Measurements from ENCODE around the gene SH2B2.
"Not testable (repeated sequence)": the region's sequence is repeated elsewhere in the genome, so short reads cannot be mapped to it uniquely, and the experiment has no call there.

Gene SH2B2

DNA sequence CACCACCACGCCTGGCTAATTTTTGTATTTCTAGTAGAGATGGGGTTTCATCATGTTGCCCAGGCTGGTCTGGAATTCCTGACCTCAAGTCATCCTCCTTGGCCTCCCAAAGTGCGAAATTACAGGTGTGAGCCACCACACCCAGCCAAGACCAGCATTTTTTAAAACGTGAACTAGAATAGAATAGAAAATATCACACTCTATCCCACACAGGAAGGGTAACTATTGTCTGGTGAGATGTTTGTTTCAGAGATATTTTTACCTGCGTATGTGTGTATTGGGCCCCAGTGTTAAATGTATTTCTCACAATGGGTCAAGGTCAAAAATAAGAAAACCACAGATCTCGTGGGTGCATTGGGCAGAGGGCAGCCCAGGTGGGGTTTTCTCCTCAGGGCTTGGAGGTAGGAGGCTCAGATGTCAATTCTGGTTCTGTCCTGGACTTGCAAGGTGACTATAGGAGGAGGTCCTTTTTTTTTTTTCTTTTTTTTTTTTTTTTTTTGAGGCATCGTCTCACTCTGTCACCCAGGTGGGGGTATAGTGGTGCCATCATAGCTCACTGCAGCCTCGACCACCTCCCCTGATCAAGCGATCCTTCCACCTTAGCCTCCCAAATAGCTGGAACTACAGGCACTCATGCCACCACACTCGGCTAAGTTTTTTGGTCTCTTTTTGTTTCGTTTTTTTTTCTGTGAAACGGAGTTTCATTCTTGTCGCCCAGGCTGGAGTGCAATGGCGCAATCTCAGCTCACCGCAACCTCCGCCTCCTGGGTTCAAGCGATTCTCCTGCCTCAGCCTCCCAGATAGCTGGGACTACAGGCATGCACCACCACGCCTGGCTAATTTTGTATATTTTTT is 19.0 kb downstream of the SH2B2 start:
- no peak for DNase-seq (ENCODE audit: low read depth, low spot score)

GRCh38 chr7:102306916-102307677 is 20.4 kb downstream of the SH2B2 start:
- no peak for DNase-seq (ENCODE audit: low read depth, low spot score)

- no peak for DNase-seq (ENCODE audit: low read depth, low spot score)
Measured at GRCh38 chr7:102310414-102310815, 23.7 kb downstream of the SH2B2 start.

GRCh38 chr7:102312317-102312716 is 25.6 kb downstream of the SH2B2 start:
- no peak for DNase-seq (ENCODE audit: low read depth, low spot score)

DNA sequence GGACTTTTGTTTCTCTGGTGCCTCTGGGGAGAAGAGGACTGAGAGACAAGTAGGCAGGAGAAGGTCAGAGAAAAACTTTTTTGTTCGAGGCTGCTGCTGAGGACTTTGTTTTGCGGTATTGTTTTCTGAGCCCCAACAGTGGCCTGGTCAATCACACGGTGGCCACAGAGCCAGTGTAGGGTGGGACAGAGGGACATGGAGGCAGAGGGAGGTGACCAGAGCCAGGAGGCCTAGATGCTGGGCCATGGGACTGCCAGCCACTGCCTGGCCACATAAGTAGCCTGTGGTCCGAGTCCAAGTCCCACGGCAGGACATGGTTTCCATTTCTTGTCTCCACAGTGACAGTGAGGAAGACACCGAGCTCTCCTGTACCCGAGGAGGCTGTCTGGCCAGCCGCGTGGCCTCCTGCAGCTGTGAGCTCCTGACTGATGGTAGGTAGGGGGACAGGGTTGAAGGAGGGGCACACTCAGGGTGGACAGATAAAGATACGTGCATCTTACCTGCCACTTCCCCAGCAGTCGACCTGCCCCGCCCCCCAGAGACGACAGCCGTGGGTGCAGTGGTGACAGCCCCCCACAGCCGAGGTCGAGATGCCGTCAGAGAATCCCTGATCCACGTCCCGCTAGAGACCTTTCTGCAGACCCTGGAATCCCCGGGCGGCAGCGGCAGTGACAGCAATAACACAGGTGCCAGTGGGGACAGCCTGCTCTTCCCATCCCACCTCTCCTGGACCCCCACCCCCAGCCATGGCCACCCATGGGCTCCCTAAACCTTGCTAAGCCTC is 27.5 kb downstream of the SH2B2 start:
- DNase-seq (ENCODE audit: low read depth, low spot score), result no peak

- DNase-seq (ENCODE audit: low read depth, low spot score), result no peak
Measured at GRCh38 chr7:102317231-102318059, 30.8 kb downstream of the SH2B2 start.

DNA sequence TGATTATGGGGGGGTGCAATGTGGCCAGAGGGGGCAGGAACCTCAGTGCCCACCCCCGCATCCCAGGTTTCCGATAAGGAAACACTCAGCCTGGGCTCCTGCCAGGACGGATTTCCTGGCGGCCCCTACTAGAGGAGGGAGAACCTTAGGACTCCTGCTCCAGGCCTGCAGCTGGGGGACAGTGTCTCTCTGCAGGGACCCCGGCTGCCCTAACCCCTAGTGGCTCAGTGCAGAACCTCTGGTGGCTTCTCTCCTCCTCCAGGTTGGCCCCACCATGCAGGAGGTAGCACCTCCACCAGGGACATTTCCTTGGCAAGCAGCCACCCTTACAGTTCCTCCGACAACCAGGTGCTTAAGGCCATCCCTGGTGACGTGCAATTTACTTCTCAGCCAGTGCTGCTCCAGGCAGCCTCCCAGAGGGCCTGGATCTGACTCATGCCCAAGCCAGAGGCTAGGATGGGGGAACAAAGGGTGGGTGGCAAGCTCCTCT is 31.9 kb downstream of the SH2B2 start:
- no peak for DNase-seq (ENCODE audit: low read depth, low spot score)

- DNase-seq (ENCODE audit: low read depth, low spot score), result no peak
Measured at GRCh38 chr7:102319671-102320070, 33.0 kb downstream of the SH2B2 start.

- no peak for DNase-seq (ENCODE audit: low read depth, low spot score)
Measured at GRCh38 chr7:102320181-102320580, 33.5 kb downstream of the SH2B2 start.

DNA sequence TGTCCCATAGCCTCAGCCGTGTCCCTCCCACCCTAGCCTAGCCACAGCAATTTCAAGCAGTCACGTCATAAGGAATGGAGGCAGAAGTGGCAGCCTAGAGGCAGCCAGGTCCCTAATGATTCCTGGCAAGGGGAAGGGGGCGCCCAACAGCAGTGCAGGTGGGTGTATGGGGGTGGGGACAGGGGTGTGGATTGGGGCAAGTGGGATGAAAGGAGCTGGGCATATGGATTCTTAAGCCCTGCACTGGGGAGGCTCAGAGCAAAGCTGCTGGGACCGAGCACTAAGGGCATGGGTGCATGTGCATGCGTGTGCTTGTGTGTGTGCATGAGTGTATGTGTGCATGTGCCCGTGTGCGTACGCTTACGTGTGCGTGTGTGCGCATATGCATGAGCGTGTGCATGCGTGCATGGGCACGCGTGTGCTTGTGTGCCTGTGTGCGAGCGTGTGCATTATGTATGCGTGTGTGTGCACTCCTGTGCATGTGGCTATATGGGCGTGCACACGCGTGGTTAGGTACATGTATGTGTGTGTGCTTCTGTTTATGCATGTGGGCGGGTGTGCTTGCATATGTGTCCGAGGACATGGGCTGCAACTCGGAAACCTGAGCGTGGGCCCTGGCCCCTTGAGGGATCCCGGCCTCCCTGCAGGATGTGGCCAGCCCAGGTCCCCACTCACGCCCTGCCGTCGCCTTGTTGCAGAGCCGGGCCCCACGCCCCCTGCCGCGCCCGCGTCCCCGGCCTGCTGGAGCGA is 34.1 kb downstream of the SH2B2 start:
- no peak for DNase-seq (ENCODE audit: low read depth, low spot score)

GRCh38 chr7:102321351-102322201 is 34.9 kb downstream of the SH2B2 start:
- DNase-seq (ENCODE audit: low read depth, low spot score), result no peak

GRCh38 chr7:102322202-102322715 is 35.6 kb downstream of the SH2B2 start:
- no peak for DNase-seq (ENCODE audit: low read depth, low spot score)

GRCh38 chr7:102323914-102324195 is 37.2 kb downstream of the SH2B2 start:
- DNase-seq (ENCODE audit: low read depth, low spot score), result no peak

- not testable (repeated sequence) for DNase-seq (ENCODE audit: low read depth, low spot score)
Measured at GRCh38 chr7:102325106-102325505, 38.4 kb downstream of the SH2B2 start.

GRCh38 chr7:102326157-102326889 is 39.7 kb downstream of the SH2B2 start:
- DNase-seq (ENCODE audit: low read depth, low spot score), result no peak

DNA sequence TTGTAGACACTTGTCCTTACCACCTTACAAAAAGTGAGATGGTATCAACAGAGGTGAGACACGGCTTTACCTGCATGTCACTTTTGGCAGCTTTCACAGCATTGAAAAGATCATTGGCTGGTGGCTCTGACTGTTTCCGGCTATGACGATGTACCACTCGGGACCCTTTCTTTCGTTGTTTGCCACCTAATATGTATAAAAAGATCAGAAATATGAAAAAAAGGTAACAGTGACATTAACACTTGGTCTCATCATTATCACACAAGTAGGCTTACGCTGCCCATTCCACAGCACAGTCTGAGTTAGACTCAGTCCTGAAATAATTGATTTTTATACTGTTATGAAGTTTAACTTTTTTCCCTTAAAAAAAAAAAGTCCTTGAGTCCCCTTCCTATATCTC is 40.5 kb downstream of the SH2B2 start:
- not testable (repeated sequence) for DNase-seq (ENCODE audit: low read depth, low spot score)

- DNase-seq (ENCODE audit: low read depth, low spot score), result not testable (repeated sequence)
Measured at GRCh38 chr7:102328863-102329262, 42.2 kb downstream of the SH2B2 start.

GRCh38 chr7:102329366-102329765 is 42.7 kb downstream of the SH2B2 start:
- not testable (repeated sequence) for DNase-seq (ENCODE audit: low read depth, low spot score)
